HCT116 (cell line): Measurements from ENCODE around the gene ANKRD36C. TPM values are rescaled to one million over a fixed set of nuclear protein-coding genes. Genes with fewer than 3 reads are reported as not detected.

ENCODE experiments used
- ATAC-seq: fragments of 200-7000 bp; cut with Tn5 transposase; 2 replicates; pipeline ENCODE4 v1.9.1; 2020; ENCODE audit warnings: mild to moderate bottlenecking, moderate library complexity
- BruUV-seq: library from RNA; stranded (reverse); fragments of 400-500 nt; replicated peaks from 2 replicates; lab custom pipeline; 2021; lab: Mats Ljungman, UMichigan
- CTCF ChIA-PET: fragments of 300-600 bp; sonication (Branson Sonifier 250); formaldehyde crosslinking; loops from one replicate; lab custom pipeline; 2021; ENCODE audit warnings: antibody characterized with exemption; lab: Charles Lee
- POLR2A ChIA-PET: fragments of 300-600, 350-600 bp; sonication (Branson Sonifier 250); formaldehyde crosslinking; loops from one replicate; lab custom pipeline; 2021; ENCODE audit warnings: antibody characterized with exemption; lab: Charles Lee
- RAD21 ChIA-PET, 2 experiments: fragments of 300-600 bp; sonication (Branson Sonifier 250); formaldehyde crosslinking; loops; one replicate each; lab custom pipeline; 2023; ENCODE audit warnings: low total read pairs in 2 of 2; ENCODE audit not compliant: uncharacterized antibody in 2 of 2, unreplicated experiment in 2 of 2, low non-redundant PET in 1 of 2; lab: Charles Lee
- DNase-seq: peaks from one replicate; pipeline ENCODE4 v3.0.0-alpha.2; 2010; ENCODE audit warnings: low read depth, low spot score
- H2AFZ ChIP-seq: fragments of 200-600 bp; shearing (Covaris generic), sonication (generic); 2 replicates; pipeline ENCODE4 v1.6.1; 2017; ENCODE audit warnings: low read depth, mixed run types, mixed read lengths, antibody characterized with exemption, low read length; ENCODE audit not compliant: poor library complexity, severe bottlenecking
- H3K27ac ChIP-seq: 2 replicates; pipeline ENCODE4 v1.5.1; 2012; ENCODE audit warnings: low read depth, low read length
- H3K27me3 ChIP-seq: fragments of 200-600 bp; sonication (generic); 2 replicates; pipeline ENCODE4 v1.6.1; 2016; ENCODE audit warnings: mixed run types, low read length, mixed read lengths; ENCODE audit not compliant: insufficient read depth
- H3K36me3 ChIP-seq, 2 experiments: fragments of 200-500 bp in 1 of 2; fragments of 200-600 bp in 1 of 2; sonication (Bioruptor generic) in 1 of 2; sonication (generic) in 1 of 2; 2 replicates each; pipeline versions ENCODE4 v1.5.1 to v1.6.1; 2014 to 2016; ENCODE audit warnings: low read length in 2 of 2, inconsistent platforms in 1 of 2, mixed read lengths in 1 of 2, mixed run types in 1 of 2; ENCODE audit not compliant: insufficient read depth in 2 of 2, control insufficient read depth in 1 of 2
- H3K4me1 ChIP-seq, 2 experiments: fragments of 200-600 bp in 1 of 2; sonication (generic) in 1 of 2; 2 replicates each; pipeline versions ENCODE4 v1.5.1 to v1.6.1; 2012 to 2017; ENCODE audit warnings: low read length in 2 of 2, inconsistent platforms in 1 of 2, mild to moderate bottlenecking in 1 of 2, mixed read lengths in 1 of 2, mixed run types in 1 of 2, moderate library complexity in 1 of 2; ENCODE audit not compliant: insufficient read depth in 2 of 2, control insufficient read depth in 1 of 2
- H3K4me2 ChIP-seq: fragments of 200-600 bp; sonication (generic); 2 replicates; pipeline ENCODE4 v1.6.1; 2017; ENCODE audit warnings: mixed run types, low read length, mixed read lengths
- H3K4me3 ChIP-seq, 2 experiments: fragments of 200-600 bp in 1 of 2; sonication (generic) in 1 of 2; replicated peaks in 1 of 2; 2 replicates each; pipeline ENCODE4 v1.5.1; 2011 to 2016; ENCODE audit warnings: low read length in 2 of 2, control low read depth in 1 of 2, low read depth in 1 of 2, mild to moderate bottlenecking in 1 of 2, mixed read lengths in 1 of 2, mixed run types in 1 of 2
- H3K79me2 ChIP-seq: fragments of 200-600 bp; sonication (generic); 2 replicates; pipeline ENCODE4 v1.6.1; 2017; ENCODE audit warnings: mild to moderate bottlenecking, mixed run types, low read length, moderate library complexity, mixed read lengths; ENCODE audit not compliant: insufficient read depth
- H3K9ac ChIP-seq: fragments of 200-600 bp; sonication (generic); 2 replicates; pipeline ENCODE4 v1.6.1; 2016; ENCODE audit warnings: low read length, mixed read lengths
- H3K9me2 ChIP-seq: fragments of 200-600 bp; sonication (generic), shearing (Covaris generic); 2 replicates; pipeline ENCODE4 v1.6.1; 2017; ENCODE audit warnings: mixed run types, mild to moderate bottlenecking, moderate library complexity; ENCODE audit not compliant: insufficient read depth
- H3K9me3 ChIP-seq, 2 experiments: fragments of 200-500 bp in 1 of 2; fragments of 200-600 bp in 1 of 2; sonication (Bioruptor generic) in 1 of 2; sonication (generic) in 1 of 2; 2 replicates each; pipeline ENCODE4 v1.6.1; 2014 to 2017; ENCODE audit warnings: low read length in 2 of 2, mixed read lengths in 2 of 2, inconsistent platforms in 1 of 2, low read depth in 1 of 2, mild to moderate bottlenecking in 1 of 2, mixed run types in 1 of 2, moderate library complexity in 1 of 2; ENCODE audit not compliant: control insufficient read depth in 1 of 2, insufficient read depth in 1 of 2
- H4K20me1 ChIP-seq: fragments of 200-600 bp; sonication (generic), shearing (Covaris generic); 2 replicates; pipeline ENCODE4 v1.6.1; 2017; ENCODE audit warnings: mixed run types, mild to moderate bottlenecking, moderate library complexity; ENCODE audit not compliant: insufficient read depth
- ELF1 ChIP-seq: IDR thresholded peaks from 2 replicates; pipeline ENCODE4 v1.6.1; 2012; ENCODE audit warnings: low read depth, borderline replicate concordance
- EZH2phosphoT487 ChIP-seq: fragments of 200-600 bp; IDR thresholded peaks from 2 replicates; pipeline ENCODE4 v1.6.1; 2018; ENCODE audit warnings: antibody characterized with exemption, borderline replicate concordance
- JUND ChIP-seq: IDR thresholded peaks from 2 replicates; pipeline ENCODE4 v1.6.1; 2012
- SIN3A ChIP-seq: IDR thresholded peaks from 2 replicates; pipeline ENCODE4 v1.6.1; 2012; ENCODE audit warnings: low read depth
- SRF ChIP-seq: IDR thresholded peaks from 2 replicates; pipeline ENCODE4 v1.6.1; 2012; ENCODE audit warnings: low read depth
- TCF7L2 ChIP-seq: IDR thresholded peaks from 2 replicates; pipeline ENCODE4 v1.7.0; 2011; ENCODE audit warnings: borderline replicate concordance, inconsistent platforms; ENCODE audit not compliant: insufficient read depth, insufficient read length; ENCODE audit errors: extremely low read depth
- YY1 ChIP-seq: IDR thresholded peaks from 2 replicates; pipeline ENCODE4 v1.6.1; 2011; ENCODE audit warnings: low read length, low read depth, moderate library complexity, mild to moderate bottlenecking; ENCODE audit not compliant: insufficient replicate concordance; ENCODE audit errors: extremely low read depth
- ZFX ChIP-seq: fragments of 450-650 bp; IDR thresholded peaks from 2 replicates; pipeline ENCODE4 v1.6.1; 2017
- intact Hi-C: fragments of 100-400 bp; cut with micrococcal nuclease; formaldehyde crosslinking; loops from 2 replicates; pipeline ENCODE4 v1.10.0; 2022
- total RNA-seq: library from RNA; stranded (reverse); gene quantifications from one replicate; pipeline ENCODE4 v1.2.1, GENCODE V29; 2021; ENCODE audit not compliant: unreplicated experiment
- TF ChIP-seq, protein P1 (sequence below), 3 experiments: fragments of 200-600 bp in 1 of 3; sonication (generic) in 1 of 3; IDR thresholded peaks in 2 of 3; conservative IDR thresholded peaks in 1 of 3; 2 replicates each; pipeline ENCODE4 v1.5.1; 2012 to 2017; ENCODE audit warnings: low read depth in 2 of 3, low read length in 2 of 3, antibody characterized with exemption in 1 of 3, borderline replicate concordance in 1 of 3, control low read depth in 1 of 3, mild to moderate bottlenecking in 1 of 3, mixed read lengths in 1 of 3, mixed run types in 1 of 3, moderate library complexity in 1 of 3; ENCODE audit not compliant: insufficient read depth in 1 of 3
- TF ChIP-seq, protein P2 (sequence below): IDR thresholded peaks from 2 replicates; pipeline ENCODE4 v1.6.1; 2012; ENCODE audit warnings: low read depth
- TF ChIP-seq, protein P3 (sequence below): IDR thresholded peaks from 2 replicates; pipeline ENCODE4 v1.6.1; 2012
- TF ChIP-seq, protein P4 (sequence below): IDR thresholded peaks from 2 replicates; pipeline ENCODE4 v1.6.1; 2011; ENCODE audit warnings: mild to moderate bottlenecking, low read length, moderate library complexity; ENCODE audit not compliant: insufficient replicate concordance; ENCODE audit errors: extremely low read depth
- TF ChIP-seq, protein P5 (sequence below): IDR thresholded peaks from 2 replicates; pipeline ENCODE4 v1.6.1; 2012

ANKRD36C gene
- total RNA-seq, 1 experiment from 2014 or later = 17.7 TPM

DNA sequence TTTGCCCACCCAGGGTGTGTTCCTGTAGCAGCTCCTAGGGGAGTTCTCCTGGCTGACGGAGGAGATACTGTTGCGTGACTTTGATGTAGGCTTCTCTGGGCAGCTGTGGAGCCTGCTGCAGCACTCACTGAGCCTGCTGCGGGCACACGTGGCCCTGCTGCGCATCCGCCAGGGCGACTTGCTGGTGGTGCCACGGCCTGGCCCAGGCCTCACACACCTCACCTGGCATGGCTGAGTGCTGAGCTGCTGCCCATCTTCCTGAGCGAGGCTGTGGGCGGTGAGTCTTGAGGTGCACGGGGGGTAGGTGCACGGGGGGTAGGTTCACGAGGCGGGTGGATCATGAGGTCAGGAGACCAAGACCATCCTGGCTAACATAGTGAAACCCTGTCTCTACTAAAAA is 191.7 kb downstream of the ANKRD36C start:
- DNase-seq (no peak), ATAC-seq (no peak)
- no peak overlapping the region for H3K9ac ChIP-seq
- ChIA-PET CTCF (no interaction called here), POLR2A (no interaction called here), RAD21 (no interaction called here)
- H3K79me2 ChIP-seq = no peaks in the 10 kb centered on the region
- H3K4me1 ChIP-seq = no peaks in the 10 kb centered on the region
- BruUV-seq = no TSS peak
- intact Hi-C loops = no loop called here
- no peaks in the 10 kb centered on the region for H4K20me1 ChIP-seq
- no peaks in the 10 kb centered on the region for H3K9me3 ChIP-seq
- no peak overlapping the region for H3K4me3 ChIP-seq
- H3K9me2 ChIP-seq = no peaks in the 10 kb centered on the region
- no peaks in the 10 kb centered on the region for H3K27me3 ChIP-seq
- no peak overlapping the region for H2AFZ ChIP-seq
- H3K36me3 ChIP-seq = no peaks in the 10 kb centered on the region
- TF ChIP-seq, protein P1, sequence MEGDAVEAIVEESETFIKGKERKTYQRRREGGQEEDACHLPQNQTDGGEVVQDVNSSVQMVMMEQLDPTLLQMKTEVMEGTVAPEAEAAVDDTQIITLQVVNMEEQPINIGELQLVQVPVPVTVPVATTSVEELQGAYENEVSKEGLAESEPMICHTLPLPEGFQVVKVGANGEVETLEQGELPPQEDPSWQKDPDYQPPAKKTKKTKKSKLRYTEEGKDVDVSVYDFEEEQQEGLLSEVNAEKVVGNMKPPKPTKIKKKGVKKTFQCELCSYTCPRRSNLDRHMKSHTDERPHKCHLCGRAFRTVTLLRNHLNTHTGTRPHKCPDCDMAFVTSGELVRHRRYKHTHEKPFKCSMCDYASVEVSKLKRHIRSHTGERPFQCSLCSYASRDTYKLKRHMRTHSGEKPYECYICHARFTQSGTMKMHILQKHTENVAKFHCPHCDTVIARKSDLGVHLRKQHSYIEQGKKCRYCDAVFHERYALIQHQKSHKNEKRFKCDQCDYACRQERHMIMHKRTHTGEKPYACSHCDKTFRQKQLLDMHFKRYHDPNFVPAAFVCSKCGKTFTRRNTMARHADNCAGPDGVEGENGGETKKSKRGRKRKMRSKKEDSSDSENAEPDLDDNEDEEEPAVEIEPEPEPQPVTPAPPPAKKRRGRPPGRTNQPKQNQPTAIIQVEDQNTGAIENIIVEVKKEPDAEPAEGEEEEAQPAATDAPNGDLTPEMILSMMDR (IDR thresholded peaks at IDR 0.05 in 2 of 3, conservative IDR thresholded peaks at IDR 0.05 in 1 of 3; ENCODE audit: borderline replicate concordance in 1 of 3, insufficient read depth in 1 of 3, low read depth in 2 of 3, low read length in 2 of 3) = no peak
- TF ChIP-seq, protein P2, sequence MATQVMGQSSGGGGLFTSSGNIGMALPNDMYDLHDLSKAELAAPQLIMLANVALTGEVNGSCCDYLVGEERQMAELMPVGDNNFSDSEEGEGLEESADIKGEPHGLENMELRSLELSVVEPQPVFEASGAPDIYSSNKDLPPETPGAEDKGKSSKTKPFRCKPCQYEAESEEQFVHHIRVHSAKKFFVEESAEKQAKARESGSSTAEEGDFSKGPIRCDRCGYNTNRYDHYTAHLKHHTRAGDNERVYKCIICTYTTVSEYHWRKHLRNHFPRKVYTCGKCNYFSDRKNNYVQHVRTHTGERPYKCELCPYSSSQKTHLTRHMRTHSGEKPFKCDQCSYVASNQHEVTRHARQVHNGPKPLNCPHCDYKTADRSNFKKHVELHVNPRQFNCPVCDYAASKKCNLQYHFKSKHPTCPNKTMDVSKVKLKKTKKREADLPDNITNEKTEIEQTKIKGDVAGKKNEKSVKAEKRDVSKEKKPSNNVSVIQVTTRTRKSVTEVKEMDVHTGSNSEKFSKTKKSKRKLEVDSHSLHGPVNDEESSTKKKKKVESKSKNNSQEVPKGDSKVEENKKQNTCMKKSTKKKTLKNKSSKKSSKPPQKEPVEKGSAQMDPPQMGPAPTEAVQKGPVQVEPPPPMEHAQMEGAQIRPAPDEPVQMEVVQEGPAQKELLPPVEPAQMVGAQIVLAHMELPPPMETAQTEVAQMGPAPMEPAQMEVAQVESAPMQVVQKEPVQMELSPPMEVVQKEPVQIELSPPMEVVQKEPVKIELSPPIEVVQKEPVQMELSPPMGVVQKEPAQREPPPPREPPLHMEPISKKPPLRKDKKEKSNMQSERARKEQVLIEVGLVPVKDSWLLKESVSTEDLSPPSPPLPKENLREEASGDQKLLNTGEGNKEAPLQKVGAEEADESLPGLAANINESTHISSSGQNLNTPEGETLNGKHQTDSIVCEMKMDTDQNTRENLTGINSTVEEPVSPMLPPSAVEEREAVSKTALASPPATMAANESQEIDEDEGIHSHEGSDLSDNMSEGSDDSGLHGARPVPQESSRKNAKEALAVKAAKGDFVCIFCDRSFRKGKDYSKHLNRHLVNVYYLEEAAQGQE = no peak
- TF ChIP-seq ZFX = no peak
- no peak for TF ChIP-seq ELF1
- TF ChIP-seq, protein P3, sequence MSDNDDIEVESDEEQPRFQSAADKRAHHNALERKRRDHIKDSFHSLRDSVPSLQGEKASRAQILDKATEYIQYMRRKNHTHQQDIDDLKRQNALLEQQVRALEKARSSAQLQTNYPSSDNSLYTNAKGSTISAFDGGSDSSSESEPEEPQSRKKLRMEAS = no peak
- TF ChIP-seq SRF = no peak
- no peak for TF ChIP-seq JUND
- no peak for TF ChIP-seq SIN3A
- no peak for TF ChIP-seq EZH2phosphoT487
- TF ChIP-seq TCF7L2 = no peak
- TF ChIP-seq YY1 = no peak
- TF ChIP-seq, protein P4, sequence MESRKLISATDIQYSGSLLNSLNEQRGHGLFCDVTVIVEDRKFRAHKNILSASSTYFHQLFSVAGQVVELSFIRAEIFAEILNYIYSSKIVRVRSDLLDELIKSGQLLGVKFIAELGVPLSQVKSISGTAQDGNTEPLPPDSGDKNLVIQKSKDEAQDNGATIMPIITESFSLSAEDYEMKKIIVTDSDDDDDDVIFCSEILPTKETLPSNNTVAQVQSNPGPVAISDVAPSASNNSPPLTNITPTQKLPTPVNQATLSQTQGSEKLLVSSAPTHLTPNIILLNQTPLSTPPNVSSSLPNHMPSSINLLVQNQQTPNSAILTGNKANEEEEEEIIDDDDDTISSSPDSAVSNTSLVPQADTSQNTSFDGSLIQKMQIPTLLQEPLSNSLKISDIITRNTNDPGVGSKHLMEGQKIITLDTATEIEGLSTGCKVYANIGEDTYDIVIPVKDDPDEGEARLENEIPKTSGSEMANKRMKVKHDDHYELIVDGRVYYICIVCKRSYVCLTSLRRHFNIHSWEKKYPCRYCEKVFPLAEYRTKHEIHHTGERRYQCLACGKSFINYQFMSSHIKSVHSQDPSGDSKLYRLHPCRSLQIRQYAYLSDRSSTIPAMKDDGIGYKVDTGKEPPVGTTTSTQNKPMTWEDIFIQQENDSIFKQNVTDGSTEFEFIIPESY = no peak
- TF ChIP-seq, protein P5, sequence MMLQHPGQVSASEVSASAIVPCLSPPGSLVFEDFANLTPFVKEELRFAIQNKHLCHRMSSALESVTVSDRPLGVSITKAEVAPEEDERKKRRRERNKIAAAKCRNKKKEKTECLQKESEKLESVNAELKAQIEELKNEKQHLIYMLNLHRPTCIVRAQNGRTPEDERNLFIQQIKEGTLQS = no peak
- H3K4me2 ChIP-seq = no peak overlapping the region
- H3K27ac ChIP-seq = no peak overlapping the region
